Nephron (organoid): Measurements from ENCODE around the gene FAM131B.

Source experiments
- H3K27ac Mint-ChIP-seq, 3 experiments: 2 replicates each; pipeline ENCODE4 v1.8.0; 2020; ENCODE audit warnings: mixed read lengths in 3 of 3, mild to moderate bottlenecking in 2 of 3, moderate library complexity in 1 of 3
- H3K27me3 Mint-ChIP-seq: 2 replicates; pipeline ENCODE4 v1.8.0; 2021; ENCODE audit warnings: low read depth, mild to moderate bottlenecking, moderate library complexity, mixed read lengths
- H3K36me3 Mint-ChIP-seq: 2 replicates; pipeline ENCODE4 v1.8.0; 2020; ENCODE audit warnings: low read depth, mixed read lengths
- H3K4me1 Mint-ChIP-seq: 2 replicates; pipeline ENCODE4 v1.8.0; 2020; ENCODE audit warnings: mixed read lengths
- H3K4me3 Mint-ChIP-seq, 3 experiments: 2 replicates each; pipeline ENCODE4 v1.8.0; 2020; ENCODE audit warnings: mild to moderate bottlenecking in 3 of 3, mixed read lengths in 3 of 3, moderate library complexity in 2 of 3
- H3K9me3 Mint-ChIP-seq: 2 replicates; pipeline ENCODE4 v1.8.0; 2020; ENCODE audit warnings: mixed read lengths
- TF ChIP-seq, protein P1 (sequence below), 3 experiments: fragments of 200-600 bp; sonication (generic); IDR thresholded peaks; one replicate each; pipeline ENCODE4 v1.5.0; 2021; ENCODE audit warnings: antibody characterized with exemption in 3 of 3; ENCODE audit not compliant: unreplicated experiment in 3 of 3

The FAM131B gene

DNA sequence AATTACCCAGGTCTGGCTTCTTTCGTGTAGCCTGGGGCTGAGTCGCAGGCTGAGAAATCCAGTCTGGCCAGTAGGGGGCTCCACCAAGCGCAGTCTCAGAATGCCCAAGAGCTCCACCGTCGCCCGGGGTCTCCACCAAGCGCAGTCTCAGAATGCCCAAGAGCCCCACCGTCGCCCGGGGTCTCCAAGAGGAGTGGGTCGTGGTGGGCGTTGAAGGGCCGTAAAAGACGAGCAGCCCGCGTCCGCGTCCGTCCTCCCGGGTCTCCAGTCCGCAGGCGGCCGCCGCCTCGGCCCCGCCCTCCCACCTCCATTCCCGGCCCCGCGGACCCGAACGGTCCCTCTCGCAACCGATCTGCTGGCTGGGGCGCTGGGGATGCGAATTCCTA, 17.7 kb upstream of the FAM131B start:
- no peaks in the 10 kb centered on the region for H3K27me3 Mint-ChIP-seq
- no peaks in the 10 kb centered on the region for H3K36me3 Mint-ChIP-seq
- TF ChIP-seq, protein P1, sequence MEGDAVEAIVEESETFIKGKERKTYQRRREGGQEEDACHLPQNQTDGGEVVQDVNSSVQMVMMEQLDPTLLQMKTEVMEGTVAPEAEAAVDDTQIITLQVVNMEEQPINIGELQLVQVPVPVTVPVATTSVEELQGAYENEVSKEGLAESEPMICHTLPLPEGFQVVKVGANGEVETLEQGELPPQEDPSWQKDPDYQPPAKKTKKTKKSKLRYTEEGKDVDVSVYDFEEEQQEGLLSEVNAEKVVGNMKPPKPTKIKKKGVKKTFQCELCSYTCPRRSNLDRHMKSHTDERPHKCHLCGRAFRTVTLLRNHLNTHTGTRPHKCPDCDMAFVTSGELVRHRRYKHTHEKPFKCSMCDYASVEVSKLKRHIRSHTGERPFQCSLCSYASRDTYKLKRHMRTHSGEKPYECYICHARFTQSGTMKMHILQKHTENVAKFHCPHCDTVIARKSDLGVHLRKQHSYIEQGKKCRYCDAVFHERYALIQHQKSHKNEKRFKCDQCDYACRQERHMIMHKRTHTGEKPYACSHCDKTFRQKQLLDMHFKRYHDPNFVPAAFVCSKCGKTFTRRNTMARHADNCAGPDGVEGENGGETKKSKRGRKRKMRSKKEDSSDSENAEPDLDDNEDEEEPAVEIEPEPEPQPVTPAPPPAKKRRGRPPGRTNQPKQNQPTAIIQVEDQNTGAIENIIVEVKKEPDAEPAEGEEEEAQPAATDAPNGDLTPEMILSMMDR (IDR thresholded peaks at IDR 0.05; ENCODE audit: unreplicated experiment in 3 of 3) = peak; percentile 87 to 91 (median 87)
- peak overlapping the region; percentile 92 to 95 (median 94) for H3K27ac Mint-ChIP-seq
- H3K4me3 Mint-ChIP-seq = peak overlapping the region; percentile 84 to 93 (median 89)
- H3K9me3 Mint-ChIP-seq = no peaks in the 10 kb centered on the region
- peaks cover 27% of the 10 kb centered on the region for H3K4me1 Mint-ChIP-seq

DNA sequence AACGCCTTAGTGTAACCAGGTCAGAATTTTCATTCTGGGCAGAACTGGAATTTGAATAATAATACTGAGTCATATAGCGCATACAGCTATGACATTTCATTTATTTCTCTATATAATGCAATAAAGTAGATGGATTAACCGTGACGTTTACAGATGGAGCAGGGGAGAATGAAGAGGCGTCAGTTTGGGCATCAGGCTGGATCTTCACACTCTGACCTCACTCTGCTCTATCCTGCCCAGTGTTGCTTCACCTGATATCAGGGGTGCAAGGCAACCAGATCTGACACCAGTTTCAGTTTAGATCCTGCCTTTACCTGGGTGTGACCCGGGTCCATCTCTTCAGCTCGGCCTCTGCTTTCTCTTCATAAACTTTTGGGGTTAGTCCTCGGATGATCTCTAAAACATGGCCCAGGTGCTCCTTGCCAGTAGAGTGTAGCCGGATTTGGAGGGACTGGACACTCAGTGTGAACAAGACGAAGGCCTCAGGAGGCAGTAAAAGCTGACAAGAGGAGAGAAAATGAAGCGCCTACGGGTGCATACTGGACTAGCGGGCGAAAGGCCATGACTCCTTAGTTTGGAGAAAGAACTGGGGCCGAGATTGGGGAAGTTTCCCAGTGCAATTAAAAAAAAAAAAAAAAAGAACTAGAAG, 17.2 kb upstream of the FAM131B start:
- Mint-ChIP-seq H3K27me3 (no peaks in the 10 kb centered on the region), H3K36me3 (no peaks in the 10 kb centered on the region), H3K27ac (peak overlapping the region; percentile 92 to 95 (median 94)), H3K9me3 (no peaks in the 10 kb centered on the region), H3K4me3 (peak overlapping the region; percentile 84 to 93 (median 89)), H3K4me1 (peaks cover 27% of the 10 kb centered on the region)
- TF ChIP-seq, protein P1 (IDR thresholded peaks at IDR 0.05; ENCODE audit: unreplicated experiment in 3 of 3) = no peak

DNA sequence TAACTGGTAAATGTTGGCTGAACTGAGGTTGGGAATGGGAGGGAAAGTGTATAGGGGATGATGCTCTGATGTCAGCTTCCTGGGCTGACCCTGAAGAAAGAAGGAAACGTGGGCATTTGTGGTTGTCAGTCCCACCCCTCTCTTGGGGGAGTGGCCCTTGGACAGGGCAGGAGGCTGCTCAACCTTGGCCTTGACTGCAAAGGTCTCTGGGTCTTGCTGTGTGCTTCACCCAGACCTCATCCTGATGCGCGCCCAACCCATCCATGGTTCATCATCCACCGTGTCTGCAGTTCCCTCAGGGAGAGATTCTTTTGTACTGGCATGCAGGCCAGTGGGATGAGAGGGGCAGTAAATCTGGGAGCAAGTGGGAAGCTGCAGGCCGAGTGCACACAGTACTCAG, 13.9 kb upstream of the FAM131B start:
- H3K9me3 Mint-ChIP-seq = no peaks in the 10 kb centered on the region
- H3K4me1 Mint-ChIP-seq = peaks cover 34% of the 10 kb centered on the region
- H3K27me3 Mint-ChIP-seq = no peaks in the 10 kb centered on the region
- H3K36me3 Mint-ChIP-seq = no peaks in the 10 kb centered on the region
- H3K4me3 Mint-ChIP-seq = peak overlapping the region in 1 of 3 experiments; percentile 33
- peak overlapping the region in 1 of 3 experiments; percentile 13 for H3K27ac Mint-ChIP-seq
- TF ChIP-seq, protein P1 (IDR thresholded peaks at IDR 0.05; ENCODE audit: unreplicated experiment in 3 of 3) = no peak

DNA sequence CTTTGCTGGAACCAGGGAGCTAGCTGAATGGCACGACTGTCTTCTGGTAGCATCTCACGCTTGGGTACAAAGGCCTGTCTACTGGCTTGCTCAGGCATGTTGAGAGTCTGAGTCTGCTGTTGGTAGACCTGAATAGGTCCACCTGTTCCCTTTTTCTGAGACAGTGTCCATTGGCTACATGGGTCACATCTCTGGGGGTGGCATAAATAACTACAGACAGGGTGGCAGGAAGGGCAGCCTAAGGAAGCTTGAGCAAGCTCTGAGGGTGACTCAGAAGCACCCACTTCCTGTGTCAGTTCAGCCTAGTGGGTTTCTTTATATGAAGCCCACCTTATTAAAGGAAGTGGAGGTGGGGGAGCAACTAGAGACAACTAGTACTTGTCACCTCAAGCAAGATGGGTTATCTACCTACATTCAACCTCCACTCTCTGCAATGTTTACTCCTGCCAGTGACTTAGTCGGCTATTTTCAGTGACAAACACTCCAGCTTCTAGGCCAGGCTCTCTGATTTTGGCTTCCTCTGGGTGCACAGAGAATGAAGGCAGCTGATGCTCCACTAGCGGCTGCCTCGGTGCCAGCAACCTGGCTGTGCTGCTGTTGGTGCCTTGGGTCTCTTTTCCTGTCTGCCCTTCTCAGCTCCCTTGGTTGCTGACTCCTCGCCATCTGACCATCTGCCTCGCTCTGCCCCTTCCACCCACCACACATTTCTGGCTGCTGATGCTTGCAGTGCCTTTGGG, 13.0 kb upstream of the FAM131B start:
- H3K27ac Mint-ChIP-seq = no peak overlapping the region
- no peaks in the 10 kb centered on the region for H3K27me3 Mint-ChIP-seq

DNA sequence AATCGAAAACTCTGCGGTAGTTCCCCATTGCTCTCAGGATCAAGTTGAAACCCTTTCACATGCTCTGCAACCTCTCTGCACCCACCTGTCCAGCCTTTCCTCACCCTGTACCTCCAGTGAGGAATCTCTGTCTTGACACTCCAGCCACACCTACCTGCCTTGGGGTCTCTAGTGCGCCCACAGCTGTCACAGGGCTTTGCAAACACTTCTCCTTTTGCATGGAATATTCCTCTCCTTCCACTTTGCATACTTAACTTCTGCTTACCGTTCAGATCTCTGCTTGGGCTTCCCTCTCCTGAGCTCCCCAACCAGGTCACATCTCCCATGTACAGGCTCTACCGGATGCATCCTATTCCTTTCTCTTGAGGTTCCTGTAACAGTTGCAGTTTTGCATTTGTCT, 12.0 kb upstream of the FAM131B start:
- Mint-ChIP-seq H3K4me3 (no peak overlapping the region), H3K9me3 (no peaks in the 10 kb centered on the region), H3K27me3 (no peaks in the 10 kb centered on the region), H3K4me1 (peaks cover 35% of the 10 kb centered on the region), H3K36me3 (no peaks in the 10 kb centered on the region), H3K27ac (no peak overlapping the region)
- TF ChIP-seq, protein P1 (IDR thresholded peaks at IDR 0.05; ENCODE audit: unreplicated experiment in 3 of 3) = no peak

More for the DNA sequence above, 13.0 kb upstream of the FAM131B start:
- Mint-ChIP-seq H3K9me3 (no peaks in the 10 kb centered on the region), H3K4me3 (no peak overlapping the region), H3K36me3 (no peaks in the 10 kb centered on the region), H3K4me1 (peaks cover 34% of the 10 kb centered on the region)
- TF ChIP-seq, protein P1 (IDR thresholded peaks at IDR 0.05; ENCODE audit: unreplicated experiment in 3 of 3) = no peak
